ENCODE measurements around the gene SPEG.

Gene SPEG

GRCh38 chr2:219499555-219499954 is 64.9 kb downstream of the SPEG start:
- no peak for DNase-seq

GRCh38 chr2:219500135-219500534 is 65.5 kb downstream of the SPEG start:
- no peak for DNase-seq

GRCh38 chr2:219501849-219502248 is 67.2 kb downstream of the SPEG start:
- no peak for DNase-seq

GRCh38 chr2:219502618-219503017 is 68.0 kb downstream of the SPEG start:
- no peak for DNase-seq

- DNase-seq, result no peak
Observed at GRCh38 chr2:219505585-219505984, 70.9 kb downstream of the SPEG start.

GRCh38 chr2:219506153-219506801 is 71.6 kb downstream of the SPEG start:
- DNase-seq, result no peak

- DNase-seq, result no peak
Observed at GRCh38 chr2:219506802-219507526, 72.3 kb downstream of the SPEG start.

- no peak for DNase-seq
Observed at GRCh38 chr2:219507581-219508443, 73.2 kb downstream of the SPEG start.

- no peak for DNase-seq
Observed at GRCh38 chr2:219508444-219508734, 73.7 kb downstream of the SPEG start.

- DNase-seq, result no peak
Observed at GRCh38 chr2:219508971-219509779, 74.5 kb downstream of the SPEG start.

GRCh38 chr2:219509780-219510511 is 75.3 kb downstream of the SPEG start:
- peak; percentile 39 for DNase-seq

- no peak for DNase-seq
Observed at GRCh38 chr2:219510512-219511135, 76.0 kb downstream of the SPEG start.

- no peak for DNase-seq
Observed at GRCh38 chr2:219511547-219512325, 77.1 kb downstream of the SPEG start.

GRCh38 chr2:219512524-219513216 is 78.0 kb downstream of the SPEG start:
- no peak for DNase-seq

- DNase-seq, result no peak
Observed at GRCh38 chr2:219513787-219514186, 79.1 kb downstream of the SPEG start.

- no peak for DNase-seq
Observed at GRCh38 chr2:219514196-219514761, 79.6 kb downstream of the SPEG start, which contains the start of gene ASIC4. TSS of gene ASIC4 (plus strand) at chr2:219514482. CDS start at chr2:219514725, 243 bp downstream.

- DNase-seq, result no peak
Observed at GRCh38 chr2:219514836-219515235, 80.2 kb downstream of the SPEG start.

GRCh38 chr2:219515874-219516629 is 81.4 kb downstream of the SPEG start:
- no peak for DNase-seq

GRCh38 chr2:219516888-219517287 is 82.2 kb downstream of the SPEG start:
- DNase-seq, result no peak

Data from stimulated activated naive CD4-positive, alpha-beta T cell treated with Interleukin-2 at 50 U/mL for 16 hours (primary cell).